SK-N-SH (cell line): ENCODE data around the gene NCAPH2.

Experiments used
- CTCF ChIP-seq: fragments of 200-600 bp; sonication (generic); IDR thresholded peaks from 2 replicates; pipeline ENCODE4 v1.6.1; 2017; ENCODE audit warnings: antibody characterized with exemption, mild to moderate bottlenecking, moderate library complexity
- FOXJ3 ChIP-seq: sonication (generic); formaldehyde crosslinking; IDR thresholded peaks from 2 replicates; pipeline ENCODE4 v1.5.1; 2020; ENCODE audit warnings: mild to moderate bottlenecking, missing genetic modification reagents
- FOXM1 ChIP-seq: IDR thresholded peaks from 2 replicates; pipeline ENCODE4 v1.4.0; 2012; ENCODE audit warnings: low read depth, mild to moderate bottlenecking
- GABPA ChIP-seq: IDR thresholded peaks from 2 replicates; pipeline ENCODE4 v1.4.0; 2012; ENCODE audit warnings: low read depth, mild to moderate bottlenecking
- POLR2AphosphoS5 ChIP-seq: IDR thresholded peaks from 2 replicates; pipeline ENCODE4 v1.6.1; 2012; ENCODE audit warnings: low read depth, low read length
- SIN3A ChIP-seq: IDR thresholded peaks from 2 replicates; pipeline ENCODE4 v1.6.1; 2012; ENCODE audit warnings: low read depth, mild to moderate bottlenecking, low read length, moderate library complexity, borderline replicate concordance
- TAF1 ChIP-seq: IDR thresholded peaks from 2 replicates; pipeline ENCODE4 v1.6.1; 2012; ENCODE audit warnings: low read depth, mild to moderate bottlenecking, low read length, moderate library complexity, borderline replicate concordance

DNA sequence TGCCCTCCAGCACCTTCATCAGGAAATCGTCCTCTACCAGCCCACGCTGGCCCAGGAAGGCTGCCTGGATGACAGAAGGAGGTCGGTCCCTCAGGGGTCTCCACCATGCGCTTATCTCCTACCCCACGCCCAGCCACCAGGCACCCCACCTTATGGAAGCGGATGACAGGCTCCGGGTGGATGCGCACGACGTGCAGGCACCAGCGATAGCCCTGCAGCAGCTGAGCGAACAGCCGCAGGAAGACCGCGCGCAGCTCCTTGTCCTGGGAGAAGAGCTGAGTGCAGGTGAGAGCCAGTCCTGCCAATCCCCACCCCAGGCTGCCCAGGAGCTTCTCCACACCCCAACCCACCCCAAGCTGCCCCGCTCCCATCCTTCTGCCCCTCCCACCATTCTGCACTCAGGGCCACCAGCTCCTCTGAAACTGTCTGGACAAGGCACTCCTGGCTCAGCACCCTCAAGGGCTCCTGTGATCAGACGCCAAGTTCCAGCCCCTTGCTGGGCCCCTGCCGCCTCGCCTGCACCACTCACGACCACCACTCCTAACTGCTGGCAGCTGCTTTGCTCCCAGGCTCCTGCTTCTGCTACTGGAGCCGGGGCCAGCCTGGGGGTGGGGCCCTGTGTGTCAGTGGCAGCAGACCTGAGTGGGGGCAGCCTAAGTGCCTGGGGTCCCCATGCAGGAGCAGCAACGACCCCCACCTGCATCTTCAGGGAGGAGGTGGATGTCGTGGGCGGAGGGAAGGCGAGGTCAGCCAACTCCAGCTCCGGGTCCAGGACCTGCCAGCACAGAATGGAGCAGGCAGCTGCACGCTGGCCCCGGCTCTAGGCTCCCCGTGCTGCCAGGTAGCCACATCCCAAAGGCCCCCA lies 42.7 kb upstream of the NCAPH2 start:
- TF ChIP-seq FOXJ3 (CRISPR knock-in tag) (no peak), FOXM1 (no peak), POLR2AphosphoS5 (no peak), CTCF (no peak), SIN3A (no peak), GABPA (no peak), TAF1 (no peak)
